GM19397 (cell line): Measurements from ENCODE around the gene AREL1.

Source experiments
- ATAC-seq: cut with Tn5 transposase; IDR thresholded peaks from one replicate; pipeline ENCODE4 v1.9.1; 2021; ENCODE audit warnings: mild to moderate bottlenecking, moderate library complexity; ENCODE audit not compliant: unreplicated experiment

AREL1 gene

GRCh38 chr14:74661726-74662450 is 51.0 kb downstream of the AREL1 start:
- ATAC-seq: no peak

GRCh38 chr14:74660863-74661262 is 52.0 kb downstream of the AREL1 start:
- ATAC-seq: no peak

DNA sequence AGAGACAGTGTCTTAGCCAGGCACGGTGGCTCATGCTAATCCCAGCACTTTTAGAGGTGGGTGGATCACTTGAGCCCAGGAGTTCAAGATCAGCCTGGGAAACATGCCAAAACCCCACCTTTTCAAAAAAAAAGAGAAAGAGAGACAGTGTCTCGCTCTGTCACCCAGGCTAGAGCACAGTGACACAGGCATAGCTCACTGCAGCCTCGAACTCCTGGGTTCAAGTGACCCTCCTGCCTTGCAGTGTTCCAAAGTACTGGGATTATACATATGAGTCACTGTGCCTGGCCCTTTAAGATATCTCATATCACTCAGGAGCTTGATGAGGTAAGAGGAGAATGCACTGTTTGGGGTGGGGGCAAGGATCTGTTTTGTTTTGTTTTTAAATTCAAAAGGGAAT is 52.7 kb downstream of the AREL1 start:
- ATAC-seq: no peak

GRCh38 chr14:74658535-74659131 is 54.2 kb downstream of the AREL1 start:
- ATAC-seq: no peak

GRCh38 chr14:74656964-74657363 is 55.9 kb downstream of the AREL1 start:
- ATAC-seq: no peak

DNA sequence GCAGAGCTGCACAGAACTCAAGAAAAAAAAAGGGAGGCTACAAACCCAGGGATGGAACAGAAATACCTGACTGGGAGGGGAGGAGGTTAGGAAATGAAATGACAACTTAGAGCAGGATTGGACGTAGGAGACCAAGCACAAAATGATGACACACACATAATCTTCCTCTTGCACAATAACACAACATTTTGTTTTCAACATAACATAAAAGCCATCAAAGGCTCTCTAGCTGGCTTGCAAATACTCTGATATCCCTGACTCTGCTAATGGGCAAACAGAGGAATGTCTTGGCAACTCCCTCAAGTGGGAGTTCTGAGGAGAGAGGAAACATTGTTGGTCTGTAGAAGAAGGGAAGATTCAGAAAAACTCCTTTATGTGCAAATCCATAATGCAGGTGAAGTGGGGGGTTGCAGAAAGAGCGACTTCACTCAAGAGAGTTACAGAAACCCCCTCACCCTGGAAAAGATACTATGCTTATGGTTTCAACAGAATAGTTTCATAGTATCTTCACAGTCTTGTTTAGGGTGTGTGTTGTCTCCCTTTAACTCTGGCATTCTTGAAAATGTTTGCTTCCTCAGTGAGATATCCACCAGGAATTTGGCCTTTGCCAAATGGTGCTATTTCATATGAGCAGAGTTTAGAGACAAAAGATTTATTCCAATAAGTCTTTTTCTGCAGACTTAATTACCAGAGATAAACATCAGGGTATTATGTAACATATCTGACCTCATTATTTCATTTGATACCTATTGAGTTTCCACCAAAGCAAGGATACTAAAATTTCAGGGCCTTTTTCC is 57.1 kb downstream of the AREL1 start:
- ATAC-seq: no peak

GRCh38 chr14:74654931-74655330 is 57.9 kb downstream of the AREL1 start:
- ATAC-seq: no peak

DNA sequence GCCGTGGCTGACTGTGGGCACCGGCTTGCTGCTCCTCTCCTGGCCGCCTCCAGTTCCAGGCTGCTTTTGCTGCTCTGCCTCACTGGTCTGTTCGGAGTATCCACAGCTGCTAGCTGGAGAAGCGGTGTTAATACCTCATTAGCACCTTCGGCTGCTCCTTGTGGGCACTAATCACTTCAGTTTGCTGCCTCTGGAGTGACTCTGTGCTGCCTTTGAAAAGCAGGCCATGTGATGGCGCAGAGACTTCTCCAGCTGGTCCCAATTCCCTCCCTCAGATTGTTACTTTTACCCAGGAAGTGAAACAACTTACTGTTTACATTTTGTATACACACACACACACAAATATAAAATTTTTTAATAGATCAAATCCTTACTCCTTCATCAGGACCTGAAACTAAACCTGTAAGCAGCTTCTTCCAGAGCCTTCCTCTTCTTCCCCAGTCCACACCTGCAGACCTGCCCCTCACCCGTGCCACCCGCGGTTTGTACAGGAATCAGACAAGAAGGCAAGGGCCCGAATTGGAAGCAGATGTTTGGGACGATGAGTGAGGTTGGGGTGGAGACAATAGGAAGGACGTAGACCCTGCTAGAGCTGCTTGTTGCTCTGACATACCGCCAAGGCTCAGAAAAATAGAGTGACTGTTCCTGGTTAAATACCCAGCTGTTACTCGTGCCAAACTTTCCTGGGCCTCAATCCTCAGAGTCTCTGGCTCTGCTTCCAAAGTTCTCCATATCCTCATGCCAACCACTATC is 59.3 kb downstream of the AREL1 start:
- ATAC-seq: no peak

GRCh38 chr14:74652541-74652940 is 60.3 kb downstream of the AREL1 start:
- ATAC-seq: no peak

DNA sequence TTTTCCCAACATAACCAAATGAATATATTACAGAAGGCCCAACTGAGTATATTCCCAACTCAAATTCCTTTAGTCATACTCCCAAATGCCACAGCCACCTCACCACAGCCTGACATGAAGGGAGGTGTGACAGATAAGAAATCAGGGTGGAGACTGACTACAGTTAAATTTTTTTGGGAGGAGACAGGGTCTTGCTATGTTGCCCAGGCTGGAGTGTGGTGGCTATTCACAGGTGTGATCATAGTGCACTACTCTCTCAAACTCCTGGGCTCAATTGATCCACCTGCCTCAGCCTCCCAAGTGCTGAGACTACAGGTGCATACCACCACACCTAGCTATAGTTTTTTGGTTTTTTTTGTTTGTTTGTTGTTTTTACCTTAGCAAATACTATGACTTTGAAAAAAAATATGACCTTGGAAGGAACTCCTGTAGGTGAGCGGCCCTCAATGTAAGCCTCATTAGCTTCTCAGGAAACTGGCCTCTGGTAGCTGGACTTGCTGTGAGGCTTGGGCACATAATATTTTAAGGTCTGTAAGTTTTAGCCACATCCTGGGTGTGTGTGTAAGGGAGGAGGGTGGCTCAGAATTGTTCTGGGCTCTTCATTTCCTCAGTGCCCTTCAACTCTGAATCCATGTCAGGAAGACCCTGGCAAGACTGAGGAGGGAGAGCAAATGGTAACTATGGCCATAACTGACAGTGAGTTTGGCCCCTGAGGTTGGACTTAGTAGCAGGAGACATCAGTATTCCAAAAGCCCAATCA is 61.8 kb downstream of the AREL1 start:
- no peak for ATAC-seq

GRCh38 chr14:74649673-74650072 is 63.2 kb downstream of the AREL1 start:
- no peak for ATAC-seq

GRCh38 chr14:74649167-74649566 is 63.7 kb downstream of the AREL1 start:
- ATAC-seq: no peak

DNA sequence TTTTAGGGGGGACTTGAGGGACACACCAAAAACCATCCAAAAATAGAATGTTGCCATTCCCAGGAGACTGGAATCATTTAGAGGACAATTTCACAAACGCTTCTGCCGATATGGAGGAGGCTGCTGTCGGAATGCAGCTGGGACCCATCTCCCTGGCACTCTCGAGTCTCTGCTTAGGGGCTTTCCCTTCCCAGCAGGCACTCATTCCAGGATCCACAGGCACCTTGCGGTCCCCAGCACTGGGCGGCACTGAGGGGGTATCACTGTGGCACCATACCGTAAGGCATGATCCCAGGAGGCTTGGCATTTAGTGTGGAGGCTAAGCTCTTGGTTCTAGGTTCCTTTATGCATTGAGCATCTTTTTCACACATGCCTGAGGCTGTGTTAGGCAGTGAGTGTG is 64.3 kb downstream of the AREL1 start:
- no peak for ATAC-seq

- ATAC-seq: no peak
Observed at GRCh38 chr14:74647678-74648461, 65.0 kb downstream of the AREL1 start.

DNA sequence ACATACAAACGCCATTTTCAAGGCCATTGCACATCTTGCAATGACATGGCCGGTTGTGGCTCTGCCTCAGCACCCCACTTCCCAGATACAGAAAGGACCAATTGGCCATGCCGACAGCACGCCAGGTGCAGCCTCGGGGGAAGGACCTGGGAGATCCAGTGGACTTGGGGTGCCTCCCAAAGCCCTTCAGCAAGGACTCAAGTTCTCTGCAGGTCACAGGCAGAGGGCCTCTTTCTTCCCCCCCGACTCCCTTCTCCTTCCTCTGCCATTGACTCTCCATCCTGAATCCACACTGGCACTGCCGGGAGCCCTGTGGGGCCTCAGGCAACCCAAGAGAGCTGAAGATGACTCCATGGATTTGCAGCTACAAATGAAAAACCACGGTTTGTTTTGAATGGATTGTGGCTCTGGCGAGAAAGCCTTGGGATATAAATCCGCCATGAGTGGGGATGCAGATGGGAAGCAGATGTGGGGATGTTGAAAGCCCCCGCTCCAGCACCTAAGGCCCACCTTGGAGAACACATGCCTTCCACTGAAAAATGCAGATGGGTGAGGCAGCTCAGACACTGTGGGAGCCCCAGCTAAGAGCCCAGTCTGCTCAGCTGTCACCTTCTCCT is 65.7 kb downstream of the AREL1 start:
- no peak for ATAC-seq

DNA sequence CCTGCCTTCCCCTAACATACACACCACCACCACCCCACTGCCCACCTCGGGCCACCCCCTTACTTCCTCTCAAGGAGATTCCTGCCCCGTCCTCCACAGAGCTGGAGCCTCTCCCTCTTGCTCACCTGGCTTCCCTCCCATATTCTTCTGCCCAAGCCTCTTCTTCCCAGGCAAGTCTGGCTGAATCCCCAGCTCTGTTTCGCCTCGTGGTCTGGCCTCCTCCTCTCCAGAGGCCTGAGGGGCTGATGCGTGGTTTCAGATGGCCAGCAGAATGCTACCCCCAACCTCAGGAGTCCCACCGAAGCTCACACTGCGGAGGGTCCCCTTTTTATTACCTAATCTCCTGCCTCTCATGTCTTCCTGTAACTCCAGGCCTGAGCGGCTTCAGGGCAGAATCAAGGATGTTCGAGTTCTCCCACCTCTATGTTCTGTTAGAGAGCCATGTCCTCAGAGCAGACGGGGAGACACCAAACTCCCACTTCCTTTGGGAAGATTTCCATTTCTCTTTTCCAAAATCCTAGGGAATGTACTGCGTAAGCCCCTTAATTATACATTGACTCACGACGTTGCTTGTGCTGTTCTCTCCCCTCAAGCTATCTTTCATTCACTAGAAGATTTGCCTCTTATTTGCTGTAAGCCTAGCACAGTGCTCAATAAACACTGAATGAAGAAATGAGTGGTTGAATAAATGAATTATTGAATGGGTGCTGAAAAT is 67.0 kb downstream of the AREL1 start:
- ATAC-seq: no peak

DNA sequence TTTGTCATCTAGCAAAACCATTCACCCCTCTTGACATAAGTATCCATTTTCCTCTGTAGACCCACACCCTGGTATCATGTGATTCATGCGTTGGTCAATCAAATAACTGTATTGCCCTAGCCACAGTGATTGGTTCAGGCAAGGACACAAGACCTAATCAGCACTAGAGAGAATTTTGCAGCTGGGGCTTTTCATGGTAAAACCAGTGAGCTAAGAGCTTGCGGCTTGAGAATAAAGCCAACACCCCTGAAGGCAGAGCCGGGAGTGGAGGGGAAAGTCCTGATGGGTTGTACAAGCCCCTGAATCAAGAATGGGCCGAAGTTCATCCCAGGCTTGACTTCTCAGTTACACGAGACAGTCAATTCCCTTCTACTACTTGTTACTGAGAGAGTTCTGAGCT is 67.6 kb downstream of the AREL1 start:
- no peak for ATAC-seq

GRCh38 chr14:74641601-74642391 is 71.1 kb downstream of the AREL1 start:
- no peak for ATAC-seq
